Endothelial cell of umbilical vein (primary cell): ENCODE results near the gene KLHL17. TPM values are rescaled to one million over a fixed set of nuclear protein-coding genes. Genes with fewer than 3 reads are reported as not detected.

Source experiments
- BruUV-seq: library from RNA; stranded (reverse); fragments of 400-500 nt; replicated peaks from 2 replicates; lab custom pipeline; 2021; lab: Mats Ljungman, UMichigan
- CTCF ChIA-PET: fragments of 300-600, 350-600 bp; sonication (Branson Sonifier 250); formaldehyde crosslinking; loops from one replicate; lab custom pipeline; 2021; ENCODE audit warnings: antibody characterized with exemption, inconsistent platforms; lab: Charles Lee
- POLR2A ChIA-PET: fragments of 300-600, 350-600 bp; sonication (Branson Sonifier 250); formaldehyde crosslinking; loops from one replicate; lab custom pipeline; 2021; ENCODE audit warnings: antibody characterized with exemption, inconsistent platforms; lab: Charles Lee
- DNase-seq: peaks from one replicate; pipeline ENCODE4 v3.0.0-alpha.2; 2011; ENCODE audit warnings: low read depth, low spot score
- FAIRE-seq: peaks from 2 replicates; lab custom pipeline; 2011; peaks lifted over from hg19 to GRCh38; lab: Jason Lieb, UNC
- H2AFZ ChIP-seq: 2 replicates; pipeline ENCODE4 v1.6.0; 2012; ENCODE audit warnings: low read depth, low read length, control low read depth, inconsistent platforms
- H3K27ac ChIP-seq: 2 replicates; pipeline ENCODE4 v1.5.1; 2011; ENCODE audit warnings: low read depth, mild to moderate bottlenecking, control low read depth, low read length, moderate library complexity; ENCODE audit not compliant: insufficient read depth
- H3K27me3 ChIP-seq, 2 experiments: 2 replicates each; pipeline versions ENCODE4 v1.6.0 to v1.6.1; 2011; ENCODE audit warnings: low read length in 2 of 2, mixed read lengths in 1 of 2; ENCODE audit not compliant: control insufficient read depth in 2 of 2, insufficient read depth in 2 of 2
- H3K36me3 ChIP-seq, 2 experiments: 2 replicates in 1 of 2; 3 replicates in 1 of 2; pipeline ENCODE4 v1.5.1; 2011; ENCODE audit warnings: low read length in 2 of 2, mild to moderate bottlenecking in 1 of 2, moderate library complexity in 1 of 2; ENCODE audit not compliant: control insufficient read depth in 2 of 2, insufficient read depth in 2 of 2; ENCODE audit errors: extremely low read depth in 1 of 2
- H3K4me1 ChIP-seq: 3 replicates; pipeline ENCODE4 v1.5.1; 2011; ENCODE audit warnings: mild to moderate bottlenecking, low read length; ENCODE audit not compliant: control insufficient read depth, insufficient read depth; ENCODE audit errors: extremely low read depth
- H3K4me2 ChIP-seq: 2 replicates; pipeline ENCODE4 v1.6.1; 2011; ENCODE audit warnings: low read length, control low read depth, mixed read lengths; ENCODE audit not compliant: insufficient read depth
- H3K4me3 ChIP-seq, 3 experiments: fragments of 200-600 bp in 1 of 3; sonication (generic), shearing (Covaris generic) in 1 of 3; replicated peaks in 1 of 3; 2 replicates each; pipeline ENCODE4 v1.5.1; 2011 to 2016; ENCODE audit warnings: control low read depth in 3 of 3, low read length in 3 of 3, mild to moderate bottlenecking in 2 of 3, inconsistent platforms in 1 of 3, low read depth in 1 of 3, moderate library complexity in 1 of 3; ENCODE audit not compliant: insufficient read depth in 1 of 3
- H3K79me2 ChIP-seq: 2 replicates; pipeline ENCODE4 v1.6.0; 2012; ENCODE audit warnings: low read length, inconsistent platforms; ENCODE audit not compliant: control insufficient read depth, insufficient read depth
- H3K9ac ChIP-seq: replicated peaks from 2 replicates; pipeline ENCODE3; 2011; ENCODE audit warnings: low read length, control low read depth; ENCODE audit not compliant: insufficient read depth; ENCODE audit errors: extremely low read depth
- H3K9me1 ChIP-seq: replicated peaks from 3 replicates; pipeline ENCODE4 v1.6.0; 2011; ENCODE audit warnings: mild to moderate bottlenecking, low read length; ENCODE audit not compliant: control insufficient read depth, insufficient read depth; ENCODE audit errors: extremely low read depth
- H3K9me3 ChIP-seq: replicated peaks from 2 replicates; pipeline ENCODE4 v1.5.1; 2012; ENCODE audit warnings: low read length, inconsistent platforms; ENCODE audit not compliant: control insufficient read depth, insufficient read depth
- H4K20me1 ChIP-seq: replicated peaks from 2 replicates; pipeline ENCODE3; 2011; ENCODE audit warnings: mild to moderate bottlenecking, low read length; ENCODE audit not compliant: control insufficient read depth, insufficient read depth; ENCODE audit errors: extremely low read depth
- CTCF ChIP-seq, 2 donors: IDR thresholded peaks; 1 replicate in 1 of 2; 2 replicates in 1 of 2; pipeline ENCODE4 v1.5.1; 2011; ENCODE audit warnings: low read length in 2 of 2, mild to moderate bottlenecking in 2 of 2, moderate library complexity in 2 of 2, control low read depth in 1 of 2, inconsistent platforms in 1 of 2, low read depth in 1 of 2; ENCODE audit not compliant: insufficient read depth in 1 of 2; ENCODE audit errors: extremely low read depth in 1 of 2
- EZH2 ChIP-seq: IDR thresholded peaks from 2 replicates; pipeline ENCODE4 v1.6.1; 2012; ENCODE audit warnings: borderline replicate concordance, low read depth, mild to moderate bottlenecking, moderate library complexity, low read length, inconsistent platforms; ENCODE audit not compliant: severe bottlenecking
- FOS ChIP-seq: IDR thresholded peaks from 2 replicates; pipeline ENCODE4 v1.6.1; 2011; ENCODE audit warnings: mild to moderate bottlenecking, low read length, moderate library complexity, borderline replicate concordance; ENCODE audit not compliant: insufficient read depth
- GATA2 ChIP-seq: IDR thresholded peaks from 2 replicates; pipeline ENCODE4 v1.7.0; 2011; ENCODE audit warnings: low read depth, mild to moderate bottlenecking, moderate library complexity, mixed read lengths, low read length; ENCODE audit not compliant: insufficient read length, insufficient read depth
- JUN ChIP-seq: IDR thresholded peaks from 2 replicates; pipeline ENCODE4 v1.6.1; 2011; ENCODE audit warnings: borderline replicate concordance, low read depth; ENCODE audit not compliant: insufficient read length, insufficient read depth
- MAX ChIP-seq: IDR thresholded peaks from 2 replicates; pipeline ENCODE4 v1.6.1; 2011; ENCODE audit not compliant: insufficient read depth, insufficient read length
- MYC ChIP-seq: IDR thresholded peaks from one replicate; pipeline ENCODE4 v1.6.1; 2011; ENCODE audit warnings: mild to moderate bottlenecking, low read depth, low read length
- POLR2A ChIP-seq: IDR thresholded peaks from 2 replicates; pipeline ENCODE4 v1.6.1; 2012; ENCODE audit warnings: low read depth, mild to moderate bottlenecking, control low read depth, low read length
- POLR2AphosphoS5 ChIP-seq: IDR thresholded peaks from 2 replicates; pipeline ENCODE4 v1.6.1; 2012; ENCODE audit warnings: low read depth, mild to moderate bottlenecking, control low read depth, low read length, moderate library complexity; ENCODE audit not compliant: insufficient read depth
- dilution Hi-C: fragments of 300-500 bp; cut with MboI; formaldehyde crosslinking; loops from one replicate; pipeline ENCODE4 v1.15.0; 2019; ENCODE audit warnings: low sequenced_read_pairs; ENCODE audit not compliant: extremely low pct_ligation_motif_present
- intact Hi-C: fragments of 100-400 bp; cut with micrococcal nuclease; formaldehyde crosslinking; loops from one replicate; pipeline ENCODE4 v1.10.0; 2022
- polyA plus RNA-seq, 4 experiments: library from polyadenylated mRNA; depleted of rRNA in 3 of 4; stranded (reverse) in 3 of 4; unstranded in 1 of 4; fragments of >200 nt; gene quantifications; 2 replicates each; pipeline versions ENCODE4 v1.2.1 to v1.2.3, GENCODE V29; 2011 to 2012; ENCODE audit warnings: missing spikeins in 1 of 4
- total RNA-seq: library from RNA; stranded (reverse); gene quantifications from 2 replicates; pipeline ENCODE4 v1.2.3, GENCODE V29; 2021

Gene KLHL17
- total and polyA plus RNA-seq, 2 donors (not counting 3 experiments of a cell fraction or from before 2014, with no cell fraction given), result 27.0 to 30.1 TPM

GRCh38 chr1:913491-914130, 46.8 kb upstream of the KLHL17 start:
- dilution Hi-C loops, result no loop called here
- TF ChIP-seq MAX (no peak), FOS (no peak), POLR2AphosphoS5 (no peak), MYC (no peak), POLR2A (no peak), CTCF (IDR thresholded peaks at IDR 0.05; ENCODE audit: extremely low read depth in 1 of 2, insufficient read depth in 1 of 2, low read depth in 1 of 2, low read length in 2 of 2) (no peak), GATA2 (no peak), EZH2 (no peak), JUN (no peak)
- DNase-seq, result no peak
- Histone ChIP-seq H2AFZ (no peak overlapping the region), H3K4me2 (no peak overlapping the region), H3K36me3 (no peaks in the 10 kb centered on the region), H4K20me1 (no peaks in the 10 kb centered on the region), H3K9ac (no peak overlapping the region), H3K79me2 (no peaks in the 10 kb centered on the region), H3K9me1 (no peaks in the 10 kb centered on the region), H3K4me3 (no peak overlapping the region), H3K4me1 (no peaks in the 10 kb centered on the region), H3K27me3 (peaks cover 3 to 10% of the 10 kb centered on the region in 2 experiments), H3K27ac (no peak overlapping the region), H3K9me3 (no peaks in the 10 kb centered on the region)
- ChIA-PET POLR2A (no interaction called here), CTCF (interaction anchor here (1.1 kb wide), 1 partner anchor 9 kb away, joined by 4 read pairs; no protein-coding TSS in a partner anchor)
- intact Hi-C loops, result no loop called here
- BruUV-seq, result no TSS peak
- FAIRE-seq, result no peak
